Natural killer cell (primary cell): ENCODE results near the gene SSNA1. TPM values are rescaled to one million over a fixed set of nuclear protein-coding genes. Genes with fewer than 3 reads are reported as not detected.
"Not testable (repeated sequence)": the region's sequence is repeated elsewhere in the genome, so short reads cannot be mapped to it uniquely, and the experiment has no call there.

Experiments
- ATAC-seq, 3 donors: fragments of 150-1000 bp in 2 of 3; fragments of 200-7000 bp in 1 of 3; cut with Tn5 transposase; 1 replicate in 1 of 3; 2 replicates in 2 of 3; pipeline ENCODE4 v1.10.0; 2021; ENCODE audit warnings: mild to moderate bottlenecking in 2 of 3, moderate library complexity in 2 of 3
- DNase-seq, 2 donors: peaks; one replicate each; pipeline versions ENCODE4 v3.0.0 to v3.0.0-alpha.2; 2013 to 2021; ENCODE audit warnings: mixed read lengths in 1 of 2
- H3K27ac ChIP-seq: one replicate; pipeline ENCODE4 v1.5.1; 2013; ENCODE audit warnings: mild to moderate bottlenecking, low read length
- H3K27me3 ChIP-seq: one replicate; pipeline ENCODE4 v1.6.1; 2013; ENCODE audit warnings: low read length; ENCODE audit not compliant: control insufficient read depth, insufficient read depth
- H3K36me3 ChIP-seq: one replicate; pipeline ENCODE4 v1.6.1; 2013; ENCODE audit warnings: low read length; ENCODE audit not compliant: control insufficient read depth, insufficient read depth
- H3K4me1 ChIP-seq: one replicate; pipeline ENCODE4 v1.6.1; 2013; ENCODE audit warnings: low read length; ENCODE audit not compliant: control insufficient read depth, insufficient read depth
- H3K4me3 ChIP-seq: one replicate; pipeline ENCODE4 v1.5.1; 2013; ENCODE audit warnings: low read length
- H3K9me3 ChIP-seq: one replicate; pipeline ENCODE4 v1.6.1; 2013; ENCODE audit warnings: low read length; ENCODE audit not compliant: control insufficient read depth, insufficient read depth
- H3K27ac Mint-ChIP-seq, 2 donors: one replicate each; pipeline ENCODE4 v1.8.0; 2022; ENCODE audit warnings: mild to moderate bottlenecking in 2 of 2, mixed read lengths in 2 of 2, moderate library complexity in 1 of 2
- H3K27me3 Mint-ChIP-seq, 2 donors: one replicate each; pipeline ENCODE4 v1.8.0; 2022; ENCODE audit warnings: low read depth in 2 of 2, mixed read lengths in 2 of 2
- H3K36me3 Mint-ChIP-seq: one replicate; pipeline ENCODE4 v1.8.0; 2022; ENCODE audit warnings: mixed read lengths
- H3K4me1 Mint-ChIP-seq, 2 donors: one replicate each; pipeline ENCODE4 v1.8.0; 2022; ENCODE audit warnings: mixed read lengths in 2 of 2
- H3K4me3 Mint-ChIP-seq: one replicate; pipeline ENCODE4 v1.8.0; 2022; ENCODE audit warnings: mild to moderate bottlenecking, moderate library complexity, mixed read lengths
- H3K9me3 Mint-ChIP-seq, 2 donors: one replicate each; pipeline ENCODE4 v1.8.0; 2022; ENCODE audit warnings: mixed read lengths in 2 of 2
- WGBS: methylation state at CpG from one replicate; pipeline ENCODE4 v1.1.7; 2013; ENCODE audit warnings: missing lambda C conversion rate; ENCODE audit not compliant: insufficient coverage; 5-methylcytosine and 5-hydroxymethylcytosine counted together
- intact Hi-C: fragments of 100-400 bp; cut with micrococcal nuclease; formaldehyde crosslinking; loops from one replicate; pipeline ENCODE4 v1.14.2; 2022
- total RNA-seq, 4 donors: library from RNA; stranded (reverse); fragments of 120-200 nt in 1 of 4; gene quantifications; one replicate each; pipeline versions ENCODE4 v1.2.3 to v1.2.4, GENCODE V29; 2013 to 2022
- TF ChIP-seq, protein P1 (sequence below): fragments of 200-600 bp; IDR thresholded peaks from one replicate; pipeline ENCODE4 v1.8.0; 2022; ENCODE audit warnings: antibody characterized with exemption

SSNA1 gene
- total RNA-seq, 3 donors from 2014 or later (not counting 1 experiment from before 2014, with no cell fraction given), result 45.1 to 53.5 (median 52.2) TPM

DNA sequence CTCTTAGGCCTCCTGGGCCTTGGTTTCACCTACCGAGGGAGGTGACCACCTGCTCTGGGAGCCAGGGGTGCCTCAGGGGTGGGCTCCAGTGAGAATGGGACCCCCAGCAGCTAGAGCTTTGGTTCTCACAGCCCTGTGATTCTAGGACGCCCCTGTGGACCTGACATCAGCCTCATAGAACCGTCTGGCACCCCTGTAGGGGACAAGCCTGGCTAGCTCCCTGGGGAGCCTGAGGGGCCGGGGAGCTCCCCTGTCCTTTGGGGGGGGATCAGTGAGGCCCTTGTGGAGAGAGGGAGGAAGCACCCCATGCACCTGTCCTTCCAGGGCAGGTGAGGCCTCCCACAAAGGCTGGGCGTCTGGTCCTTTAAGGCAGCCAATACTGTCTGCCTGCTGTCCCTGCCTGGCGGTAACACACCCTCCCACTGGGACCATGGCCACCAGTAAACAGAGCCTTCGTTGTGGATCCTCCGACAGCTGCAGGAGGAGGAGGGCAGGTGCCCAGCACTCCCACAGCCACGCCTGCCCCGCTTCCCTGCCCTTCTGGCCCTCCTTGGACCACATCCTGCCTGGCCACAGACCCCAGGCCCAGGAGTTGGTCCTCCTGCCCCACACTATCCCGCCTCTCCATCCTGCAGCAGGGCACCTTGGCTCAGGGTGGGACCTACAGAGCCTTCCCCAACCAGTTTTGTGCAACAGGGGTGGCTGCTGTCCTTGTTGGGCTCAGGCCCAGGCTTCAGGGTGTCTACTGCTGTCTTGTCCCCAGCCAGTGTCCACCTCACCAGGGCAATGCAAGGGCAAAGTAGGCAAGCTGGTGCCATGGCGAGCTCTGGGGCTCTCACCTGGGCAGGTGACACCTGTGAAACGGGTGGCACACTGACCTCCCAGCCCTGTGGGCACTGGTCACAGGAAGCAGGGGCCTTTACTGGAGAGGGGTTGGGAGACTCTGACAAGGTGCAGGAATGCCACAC lies 49.6 kb downstream of the SSNA1 start:
- Mint-ChIP-seq H3K27ac (no peak overlapping the region), H3K9me3 (no peaks in the 10 kb centered on the region), H3K4me3 (no peak overlapping the region), H3K4me1 (peaks cover 16 to 34% of the 10 kb centered on the region in 2 donors), H3K36me3 (no peaks in the 10 kb centered on the region), H3K27me3 (peaks cover 0 to 10% of the 10 kb centered on the region in 2 donors)
- intact Hi-C loops, result no loop called here
- Histone ChIP-seq H3K9me3 (no peaks in the 10 kb centered on the region), H3K27ac (no peak overlapping the region), H3K36me3 (peaks cover 10% of the 10 kb centered on the region), H3K4me3 (no peak overlapping the region), H3K27me3 (no peaks in the 10 kb centered on the region), H3K4me1 (peaks cover 68% of the 10 kb centered on the region)
- ATAC-seq, result no peak
- TF ChIP-seq, protein P1, sequence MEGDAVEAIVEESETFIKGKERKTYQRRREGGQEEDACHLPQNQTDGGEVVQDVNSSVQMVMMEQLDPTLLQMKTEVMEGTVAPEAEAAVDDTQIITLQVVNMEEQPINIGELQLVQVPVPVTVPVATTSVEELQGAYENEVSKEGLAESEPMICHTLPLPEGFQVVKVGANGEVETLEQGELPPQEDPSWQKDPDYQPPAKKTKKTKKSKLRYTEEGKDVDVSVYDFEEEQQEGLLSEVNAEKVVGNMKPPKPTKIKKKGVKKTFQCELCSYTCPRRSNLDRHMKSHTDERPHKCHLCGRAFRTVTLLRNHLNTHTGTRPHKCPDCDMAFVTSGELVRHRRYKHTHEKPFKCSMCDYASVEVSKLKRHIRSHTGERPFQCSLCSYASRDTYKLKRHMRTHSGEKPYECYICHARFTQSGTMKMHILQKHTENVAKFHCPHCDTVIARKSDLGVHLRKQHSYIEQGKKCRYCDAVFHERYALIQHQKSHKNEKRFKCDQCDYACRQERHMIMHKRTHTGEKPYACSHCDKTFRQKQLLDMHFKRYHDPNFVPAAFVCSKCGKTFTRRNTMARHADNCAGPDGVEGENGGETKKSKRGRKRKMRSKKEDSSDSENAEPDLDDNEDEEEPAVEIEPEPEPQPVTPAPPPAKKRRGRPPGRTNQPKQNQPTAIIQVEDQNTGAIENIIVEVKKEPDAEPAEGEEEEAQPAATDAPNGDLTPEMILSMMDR, result no peak
- DNase-seq, result no peak
- 87% methylated on average over 13 of the region's 13 CpGs for WGBS

DNA sequence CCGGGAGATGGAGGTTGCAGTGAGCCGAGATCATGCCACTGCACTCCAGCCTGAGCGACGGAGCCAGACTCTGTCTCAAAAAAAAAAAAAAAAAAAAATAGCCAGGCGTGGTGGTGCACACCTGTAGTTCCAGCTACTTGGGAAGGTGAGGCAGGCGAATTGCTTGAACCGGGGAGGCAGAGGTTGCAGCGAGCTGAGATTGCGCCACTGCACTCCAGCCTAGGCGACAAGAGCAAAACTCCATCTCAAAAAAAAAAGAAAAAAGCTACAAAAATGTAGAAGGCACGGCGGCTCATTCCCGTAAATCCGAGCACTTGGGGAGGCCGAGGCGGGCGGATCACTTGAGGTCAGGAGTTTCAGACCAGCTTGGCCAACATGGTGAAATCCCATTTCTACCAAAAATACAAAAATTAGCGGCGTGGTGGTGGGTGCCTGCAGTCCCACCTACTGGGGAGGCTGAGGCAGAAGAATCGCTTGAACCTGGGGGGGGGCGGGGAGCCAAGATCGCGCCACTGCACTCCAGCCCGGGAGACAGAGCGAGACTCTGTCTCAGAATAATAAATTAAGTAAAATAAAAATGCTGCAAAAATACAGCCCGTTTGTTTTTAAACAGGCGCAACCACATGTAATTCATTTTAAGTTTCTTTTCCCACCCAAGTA lies 51.2 kb downstream of the SSNA1 start:
- Mint-ChIP-seq H3K4me3 (peak overlapping the region; percentile 76), H3K4me1 (peaks cover 19 to 41% of the 10 kb centered on the region in 2 donors), H3K27ac (peak overlapping the region; percentile 67 to 94)
- peak overlapping the region; percentile 46 for H3K4me3 ChIP-seq
- not testable (repeated sequence) for DNase-seq, H3K9me3 ChIP-seq, ATAC-seq, H3K27me3 Mint-ChIP-seq, H3K9me3 Mint-ChIP-seq, H3K36me3 Mint-ChIP-seq, H3K27me3 ChIP-seq
- intact Hi-C loops, result loop anchor here (5.0 kb wide), 2 partner anchors 37 to 447 kb away; partner anchors contain the start of genes TMEM141 and TPRN
- H3K4me1 ChIP-seq, result peaks cover 64% of the 10 kb centered on the region
- H3K27ac ChIP-seq, result peak overlapping the region; percentile 49
- H3K36me3 ChIP-seq, result peaks cover 17% of the 10 kb centered on the region
- WGBS, result 55% methylated on average over 27 of the region's 27 CpGs

Other genes starting within 250 kb of the SSNA1 start
- 100 to 1,000 TPM; 117 to 144 (median 136) TPM for gene FBXW5, start 243.9 kb upstream of the SSNA1 start, total RNA-seq
- gene C8G, start 243.4 kb upstream of the SSNA1 start, total RNA-seq, result 1 to 10 TPM; 3.9 to 8.5 (median 7.3) TPM
- gene LCN12, start 236.4 kb upstream of the SSNA1 start, total RNA-seq, result 10 to 100 TPM in 1 of 3 donors, 1 to 10 TPM in 2; 9.2 to 11.3 (median 9.8) TPM
- 100 to 1,000 TPM; 157 to 361 (median 296) TPM for gene PTGDS, start 211.2 kb upstream of the SSNA1 start, total RNA-seq
- 1 to 10 TPM; 4.9 to 8.4 (median 8.2) TPM for gene LCNL1, start 205.7 kb upstream of the SSNA1 start, total RNA-seq
- 100 to 1,000 TPM; 161 to 188 (median 161) TPM for gene PAXX, start 196.3 kb upstream of the SSNA1 start, total RNA-seq
- 100 to 1,000 TPM; 144 to 286 (median 161) TPM for gene CLIC3, start 192.1 kb upstream of the SSNA1 start, total RNA-seq
- gene ABCA2, start 160.4 kb upstream of the SSNA1 start, total RNA-seq, result 100 to 1,000 TPM; 356 to 416 (median 357) TPM
- 1 to 10 TPM in 2 of 3 donors, under 1 TPM in 1; 0.99 to 5.1 (median 3.9) TPM for gene FUT7, start 156.6 kb upstream of the SSNA1 start, total RNA-seq
- 1 to 10 TPM in 2 of 3 donors, under 1 TPM in 1; 0.87 to 5.6 (median 3.4) TPM for gene NPDC1, start 142.5 kb upstream of the SSNA1 start, total RNA-seq
- not detected for gene ENTPD2, start 134.6 kb upstream of the SSNA1 start, total RNA-seq
- 1 to 10 TPM in 2 of 3 donors, under 1 TPM in 1; 0.59 to 2.6 (median 1.0) TPM for gene SAPCD2, start 118.1 kb upstream of the SSNA1 start, total RNA-seq
- 10 to 100 TPM; 10.5 to 25.8 (median 19.3) TPM for gene UAP1L1, start 111.2 kb upstream of the SSNA1 start, total RNA-seq
- 10 to 100 TPM; 75.1 to 99.4 (median 80.4) TPM for gene MAN1B1, start 101.7 kb upstream of the SSNA1 start, total RNA-seq
- gene DPP7, start 73.9 kb upstream of the SSNA1 start, total RNA-seq, result 100 to 1,000 TPM; 233 to 264 (median 251) TPM
- gene GRIN1, start 49.5 kb upstream of the SSNA1 start, total RNA-seq, result not detected
- gene LRRC26, start 18.6 kb upstream of the SSNA1 start, total RNA-seq, result not detected
- not detected for gene TMEM210, start 16.6 kb upstream of the SSNA1 start, total RNA-seq
- gene ANAPC2, start 116 bp upstream of the SSNA1 start, total RNA-seq, result 100 to 1,000 TPM; 146 to 172 (median 171) TPM
- gene TPRN, start 12.1 kb downstream of the SSNA1 start, total RNA-seq, result 10 to 100 TPM in 1 of 3 donors, 1 to 10 TPM in 2; 8.2 to 10.6 (median 8.4) TPM
- gene TMEM203, start 17.0 kb downstream of the SSNA1 start, total RNA-seq, result 10 to 100 TPM; 22.1 to 30.5 (median 27.1) TPM
- 10 to 100 TPM; 31.1 to 36.0 (median 31.9) TPM for gene NDOR1, start 17.0 kb downstream of the SSNA1 start, total RNA-seq
- 1 to 10 TPM in 1 of 3 donors, under 1 TPM in 2; 0.82 to 1.6 (median 0.93) TPM for gene RNF208, start 33.6 kb downstream of the SSNA1 start, total RNA-seq
- gene CYSRT1, start 36.5 kb downstream of the SSNA1 start, total RNA-seq, result under 1 TPM in 1 of 3 donors, not detected in 2; 0.38 TPM
- gene RNF224, start 38.8 kb downstream of the SSNA1 start, total RNA-seq, result not detected
- not detected for gene SLC34A3, start 42.2 kb downstream of the SSNA1 start, total RNA-seq
- gene TUBB4B, start 52.6 kb downstream of the SSNA1 start, total RNA-seq, result 100 to 1,000 TPM in 1 of 3 donors, 10 to 100 TPM in 2; 84.4 to 121 (median 93.9) TPM
- gene STPG3, start 62.6 kb downstream of the SSNA1 start, total RNA-seq, result not detected
- gene NELFB, start 66.7 kb downstream of the SSNA1 start, total RNA-seq, result 10 to 100 TPM; 42.9 to 53.8 (median 52.6) TPM
- gene TOR4A, start 89.0 kb downstream of the SSNA1 start, total RNA-seq, result 10 to 100 TPM; 16.3 to 24.6 (median 19.2) TPM
- 1 to 10 TPM in 2 of 3 donors, under 1 TPM in 1; 0.88 to 2.3 (median 1.2) TPM for gene NRARP, start 113.6 kb downstream of the SSNA1 start, total RNA-seq
- gene EXD3, start 234.5 kb downstream of the SSNA1 start, total RNA-seq, result 10 to 100 TPM; 28.0 to 35.3 (median 29.6) TPM
- gene NOXA1, start 234.7 kb downstream of the SSNA1 start, total RNA-seq, result 1 to 10 TPM; 4.7 to 10.0 (median 7.7) TPM